Breast epithelium (tissue), 3 donors: Measurements from ENCODE around the gene TSEN15.

ENCODE experiments used
- CTCF ChIP-seq, 3 donors: fragments of 450-650 bp; IDR thresholded peaks; one replicate each; pipeline ENCODE4 v1.5.1; 2016 to 2017; ENCODE audit warnings: antibody characterized with exemption in 3 of 3, mild to moderate bottlenecking in 3 of 3, moderate library complexity in 3 of 3
- POLR2A ChIP-seq: fragments of 450-650 bp; IDR thresholded peaks from one replicate; pipeline ENCODE4 v1.6.1; 2016; ENCODE audit warnings: antibody characterized with exemption, mild to moderate bottlenecking, moderate library complexity

- TF ChIP-seq CTCF (IDR thresholded peaks at IDR 0.05) (no peak), POLR2A (no peak)
Measured at GRCh38 chr1:184020328-184020727, 31.2 kb upstream of the TSEN15 start.
